PC-3 (cell line): ENCODE data around the gene TBX15.

Source experiments
- CTCF ChIP-seq: fragments of 300-600 bp; sonication (generic); conservative IDR thresholded peaks from 2 replicates; pipeline ENCODE4 v1.5.1; 2017; ENCODE audit warnings: antibody characterized with exemption, low read depth, mild to moderate bottlenecking, low read length
- EZH2 ChIP-seq: fragments of 300-600 bp; sonication (generic); IDR thresholded peaks from one replicate; pipeline ENCODE4 v1.6.1; 2017; ENCODE audit warnings: antibody characterized with exemption, mild to moderate bottlenecking, low read length; ENCODE audit not compliant: unreplicated experiment
- EZH2phosphoT487 ChIP-seq: fragments of 300-600 bp; sonication (generic); IDR thresholded peaks from 2 replicates; pipeline ENCODE4 v1.6.1; 2018; ENCODE audit warnings: mild to moderate bottlenecking, antibody characterized with exemption, low read length, borderline replicate concordance

- TF ChIP-seq EZH2phosphoT487 (no peak), CTCF (no peak), EZH2 (no peak)
Observed at GRCh38 chr1:118973032-118973431, 15.1 kb downstream of the TBX15 start.
